ENCODE data around the gene FHIP1B.

FHIP1B gene

DNA sequence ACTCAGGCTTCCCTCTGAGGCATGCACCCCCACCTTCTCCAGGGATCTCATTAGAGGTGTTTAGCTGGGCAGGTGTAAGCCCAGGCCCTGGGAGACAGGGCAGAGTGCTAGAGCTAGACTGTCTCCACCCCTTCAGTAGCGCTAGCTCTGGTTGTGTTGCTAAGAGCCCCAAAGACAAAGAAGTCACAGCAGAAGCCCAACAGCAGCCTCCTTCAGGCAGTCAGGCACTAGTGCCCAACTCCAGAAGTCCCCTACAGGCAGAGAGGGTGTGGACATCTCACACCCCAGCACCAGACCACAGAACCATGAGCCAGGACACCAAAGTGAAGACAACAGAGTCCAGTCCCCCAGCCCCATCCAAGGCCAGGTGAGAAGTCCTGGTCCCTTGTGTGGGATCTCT, 4.5 kb upstream of the FHIP1B start, which contains the start of gene CNGA4:
TSS of gene CNGA4 (plus strand) at position 188 of the 400 bp plus-strand sequence. CDS start at position 306, 118 bp downstream.
- DNase-seq, result no peak

GRCh38 chr11:6237761-6238302, 3.4 kb upstream of the FHIP1B start:
- DNase-seq, result peak; percentile 23

DNA sequence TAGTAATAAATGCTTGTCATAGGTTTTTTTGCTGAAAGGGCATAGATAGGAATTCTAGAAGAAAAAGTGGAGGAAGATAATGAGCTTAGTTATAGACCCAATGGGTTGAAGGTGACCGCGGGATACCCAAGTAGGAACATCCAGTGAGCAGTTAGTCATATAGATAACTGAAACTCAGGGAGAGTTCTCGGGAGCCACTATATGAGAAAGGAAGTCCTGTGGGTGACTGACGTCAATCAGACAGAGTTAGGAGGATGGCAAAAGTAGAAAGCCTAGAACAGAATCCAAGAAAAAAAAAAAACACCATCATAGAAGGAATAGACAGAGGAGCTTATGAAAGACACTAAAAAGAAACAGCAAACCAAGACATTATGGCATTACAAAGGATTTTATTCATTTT, 2.8 kb upstream of the FHIP1B start:
- no peak for DNase-seq

GRCh38 chr11:6233984-6234386, 451 bp downstream of the FHIP1B start:
- no peak for DNase-seq

- DNase-seq, result no peak
Measured at GRCh38 chr11:6232899-6233298, 1.5 kb downstream of the FHIP1B start.

DNA sequence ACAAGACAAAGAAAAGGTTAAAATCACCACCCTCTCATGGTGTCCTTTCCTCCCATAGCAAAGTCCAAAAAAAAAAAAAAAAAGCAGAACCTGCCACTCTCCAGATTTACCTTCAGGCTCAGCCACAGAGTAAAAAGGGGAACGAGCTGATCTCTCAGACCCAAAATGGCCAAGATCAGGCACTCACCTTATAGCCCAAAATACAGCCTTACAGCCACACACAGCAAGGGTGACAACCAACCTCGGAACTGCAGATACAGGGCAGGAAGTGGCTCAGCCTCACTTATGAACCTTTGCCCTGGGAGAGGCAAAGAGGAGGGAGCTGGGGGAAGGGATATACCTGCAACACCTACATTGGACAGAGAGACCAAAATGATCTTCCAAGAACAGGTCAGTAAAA, 4.5 kb downstream of the FHIP1B start:
- no peak for DNase-seq

- DNase-seq, result no peak
Measured at GRCh38 chr11:6228520-6228919, 5.9 kb downstream of the FHIP1B start.

DNA sequence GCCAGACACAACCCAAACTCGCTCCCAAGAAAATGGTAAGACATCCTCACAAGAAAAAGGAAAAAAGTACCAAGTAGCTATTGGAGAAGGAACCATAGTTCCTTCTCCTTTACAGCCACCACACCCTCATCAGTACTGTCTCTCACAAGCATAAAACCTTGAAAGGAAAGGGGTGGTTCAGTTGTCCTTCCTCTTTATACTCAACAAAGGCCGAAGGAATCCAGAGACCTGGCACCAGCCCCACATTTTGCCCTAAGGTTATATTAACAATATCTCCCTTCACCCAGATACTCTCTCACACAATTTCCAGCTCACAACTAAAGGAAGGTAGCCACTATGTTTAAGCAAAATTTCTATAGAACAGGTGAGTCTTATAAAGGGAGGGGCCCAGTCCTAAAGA, 8.5 kb downstream of the FHIP1B start:
- no peak for DNase-seq

DNA sequence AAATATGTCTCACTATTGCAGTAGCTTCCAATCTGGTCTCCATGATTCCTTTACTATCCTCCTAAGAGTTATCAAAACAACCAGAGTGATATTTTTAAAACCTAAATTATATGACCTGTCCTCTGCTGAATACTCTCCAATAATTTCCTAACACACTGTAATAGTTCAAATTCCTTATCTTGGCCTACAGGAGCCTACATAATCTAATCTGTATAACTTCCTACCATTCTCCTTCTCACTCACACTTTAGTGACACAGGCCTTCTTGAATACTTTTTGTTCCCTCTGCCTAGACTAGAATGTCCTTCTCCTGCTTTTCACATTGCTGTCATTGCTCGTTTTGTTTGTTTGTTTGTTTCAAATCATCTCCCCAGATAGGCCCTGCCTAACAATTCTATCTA, 9.4 kb downstream of the FHIP1B start:
- no peak for DNase-seq

GRCh38 chr11:6224421-6224820, 10.0 kb downstream of the FHIP1B start:
- no peak for DNase-seq

DNA sequence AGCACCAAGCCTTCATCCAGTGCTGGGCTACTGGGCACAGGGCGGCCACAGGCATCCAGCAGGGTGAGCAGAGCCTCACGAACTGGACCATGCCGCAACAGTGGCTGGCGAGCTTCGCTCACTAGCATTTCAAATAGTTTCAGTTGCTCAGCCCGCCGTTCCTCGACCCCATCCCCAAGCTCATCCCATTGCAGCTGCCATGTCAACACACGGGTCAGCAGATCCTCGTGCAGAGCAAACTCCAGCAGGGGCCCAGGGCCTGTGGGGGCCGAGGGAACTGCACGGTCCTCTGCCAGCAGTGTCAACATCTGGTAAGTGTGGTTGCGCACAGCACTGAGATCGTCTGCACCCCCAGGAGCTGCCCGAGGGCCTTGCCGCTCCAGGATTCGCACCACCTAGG, 10.6 kb downstream of the FHIP1B start:
- no peak for DNase-seq

DNA sequence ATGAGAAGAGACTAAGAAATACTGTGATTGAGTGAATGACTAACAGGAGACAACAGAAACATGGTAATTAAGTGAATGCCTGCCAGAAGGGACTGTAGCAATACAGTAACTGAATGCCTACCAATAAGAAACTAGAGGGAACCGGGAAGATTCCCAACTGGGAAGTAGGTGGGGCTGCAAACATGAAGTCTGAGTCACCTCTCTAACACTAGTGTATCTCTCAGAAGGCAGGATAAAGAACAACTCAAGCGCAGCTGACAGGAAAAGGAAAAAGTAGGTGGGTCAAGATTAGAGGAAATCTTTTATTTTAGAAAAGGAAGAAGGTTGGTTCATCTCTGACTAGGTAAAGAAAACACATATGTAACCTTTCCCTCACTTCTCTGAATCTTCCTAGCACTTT, 15.1 kb downstream of the FHIP1B start:
- DNase-seq, result no peak

DNA sequence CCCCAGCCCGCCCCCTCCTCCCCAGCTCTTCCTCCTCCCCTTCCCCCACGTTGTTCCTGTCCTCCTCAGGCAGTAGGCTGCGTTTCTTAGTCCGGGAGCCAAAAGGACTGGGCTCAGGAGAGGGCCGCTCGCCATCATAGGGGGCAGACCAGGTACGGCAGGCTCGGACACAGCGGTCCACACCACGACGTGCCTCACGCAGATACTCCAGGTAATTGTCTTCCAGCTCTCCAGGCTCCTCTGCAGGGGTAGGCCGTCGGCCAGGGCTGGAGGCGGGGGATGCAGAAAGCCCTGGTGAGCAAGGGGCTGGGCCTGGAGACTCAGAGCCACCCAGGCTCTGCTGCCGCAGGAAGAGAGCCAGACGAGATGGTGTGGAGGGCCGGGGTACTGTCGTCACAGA, 16.7 kb downstream of the FHIP1B start:
- no peak for DNase-seq

- no peak for DNase-seq
Measured at GRCh38 chr11:6216501-6216900, 17.9 kb downstream of the FHIP1B start.

GRCh38 chr11:6214530-6214929, 19.9 kb downstream of the FHIP1B start:
- no peak for DNase-seq

GRCh38 chr11:6210274-6210955, 24.0 kb downstream of the FHIP1B start:
- DNase-seq, result no peak

DNA sequence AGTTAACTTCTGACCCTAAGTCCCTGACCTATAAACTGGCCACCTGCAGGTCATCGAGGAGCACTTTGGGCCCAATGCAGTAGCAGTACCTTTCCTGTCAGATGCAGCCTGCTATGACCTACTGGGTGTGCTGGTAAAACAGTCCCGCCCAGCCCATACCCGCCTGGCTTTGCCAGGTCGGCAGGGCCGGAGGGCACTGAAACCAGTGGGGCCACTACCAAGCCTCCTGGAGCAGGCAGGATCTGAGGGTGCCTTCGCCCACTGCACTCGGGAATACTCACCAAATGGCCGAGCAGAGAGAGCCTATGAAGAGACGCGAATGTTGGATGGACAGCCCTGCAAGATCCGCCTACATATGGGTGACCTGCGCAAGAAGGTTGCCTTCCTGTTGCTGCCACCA, 24.6 kb downstream of the FHIP1B start:
- no peak for DNase-seq

- no peak for DNase-seq
Measured at GRCh38 chr11:6206456-6207180, 27.8 kb downstream of the FHIP1B start.

- no peak for DNase-seq
Measured at GRCh38 chr11:6205366-6205765, 29.1 kb downstream of the FHIP1B start, which contains the start of gene C11orf42. C11orf42 (plus strand) TSS chr11:6205557; CDS start chr11:6205616, 59 bp downstream.

GRCh38 chr11:6204706-6205105, 29.7 kb downstream of the FHIP1B start:
- DNase-seq, result no peak

GRCh38 chr11:6203327-6203726, 31.1 kb downstream of the FHIP1B start:
- DNase-seq, result no peak

- no peak for DNase-seq
Measured at GRCh38 chr11:6202041-6202440, 32.4 kb downstream of the FHIP1B start.

DNA sequence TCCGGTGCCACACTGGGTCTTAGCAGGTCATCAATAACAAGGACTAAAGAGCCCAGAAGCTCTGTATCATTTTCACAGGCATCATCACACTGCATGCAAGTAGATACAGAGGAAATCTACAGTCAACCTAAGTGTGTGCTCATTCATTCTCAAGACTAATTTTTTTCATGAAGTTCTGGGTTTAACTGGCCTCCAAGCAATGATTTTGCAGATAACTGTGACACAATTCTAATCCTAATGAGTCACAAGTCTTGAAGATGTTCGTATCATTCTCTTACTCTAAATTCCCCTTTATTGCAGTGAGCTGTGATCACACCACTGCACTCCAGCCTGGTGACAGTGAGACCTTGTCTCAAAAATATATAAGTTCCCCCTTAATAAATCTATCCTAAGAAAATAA, 33.0 kb downstream of the FHIP1B start:
- no peak for DNase-seq

- DNase-seq, result no peak
Measured at GRCh38 chr11:6200975-6201374, 33.5 kb downstream of the FHIP1B start.

Measured in NCI-H774 (cell line).